HL-60 (cell line): ENCODE measurements around the gene LIN37.

Source experiments
- DNase-seq, 2 experiments: peaks; one replicate each; pipeline ENCODE4 v3.0.0-alpha.2; 2010 to 2020; ENCODE audit warnings: low read depth in 1 of 2, low spot score in 1 of 2
- H3K27ac ChIP-seq: fragments of 250-450 bp; sonication (Bioruptor Pico); replicated peaks from 2 replicates; pipeline ENCODE4 v1.5.1; 2020; ENCODE audit warnings: mild to moderate bottlenecking, moderate library complexity
- H3K27me3 ChIP-seq: fragments of 250-450 bp; sonication (Bioruptor Pico); 2 replicates; pipeline ENCODE4 v1.5.1; 2021; ENCODE audit warnings: mild to moderate bottlenecking, moderate library complexity; ENCODE audit not compliant: insufficient read depth, poor library complexity, severe bottlenecking
- H3K4me3 ChIP-seq: replicated peaks from 2 replicates; pipeline ENCODE4 v1.5.1; 2011; ENCODE audit warnings: mild to moderate bottlenecking, control low read depth, low read length; ENCODE audit not compliant: insufficient read depth
- GABPA ChIP-seq: IDR thresholded peaks from 2 replicates; pipeline ENCODE4 v1.6.1; 2012; ENCODE audit warnings: low read depth
- POLR2AphosphoS5 ChIP-seq: IDR thresholded peaks from 2 replicates; pipeline ENCODE4 v1.6.1; 2012; ENCODE audit warnings: low read depth
- SPI1 ChIP-seq: IDR thresholded peaks from 2 replicates; pipeline ENCODE4 v1.6.1; 2012; ENCODE audit warnings: low read depth, mild to moderate bottlenecking, borderline replicate concordance
- TF ChIP-seq, protein P1 (sequence below): IDR thresholded peaks from one replicate; pipeline ENCODE4 v1.5.1; 2011; ENCODE audit warnings: low read length, control low read depth, inconsistent platforms; ENCODE audit not compliant: insufficient read depth
- TF ChIP-seq, protein P2 (sequence below): IDR thresholded peaks from 2 replicates; pipeline ENCODE4 v1.6.1; 2012; ENCODE audit warnings: low read depth; ENCODE audit not compliant: insufficient replicate concordance

The LIN37 gene

DNA sequence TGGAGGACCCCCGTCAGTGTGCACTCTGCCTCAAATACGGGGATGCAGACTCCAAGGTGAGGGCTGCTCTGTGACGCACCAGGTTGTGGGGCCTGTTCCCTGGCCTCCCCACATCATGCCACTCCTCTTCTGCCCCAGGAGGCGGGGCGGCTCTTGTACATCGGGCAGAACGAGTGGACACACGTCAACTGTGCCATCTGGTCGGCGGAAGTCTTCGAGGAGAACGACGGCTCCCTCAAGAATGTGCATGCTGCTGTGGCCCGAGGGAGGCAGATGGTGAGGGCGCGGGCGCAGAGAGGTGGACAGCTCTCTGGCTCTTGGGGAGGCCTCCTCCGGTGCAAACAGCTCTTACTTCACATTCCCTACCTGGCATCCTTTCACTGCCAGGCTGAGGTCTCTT is 19.4 kb upstream of the LIN37 start:
- Histone ChIP-seq H3K4me3 (no peak overlapping the region), H3K27ac (no peak overlapping the region), H3K27me3 (no peaks in the 10 kb centered on the region)
- TF ChIP-seq, protein P1, sequence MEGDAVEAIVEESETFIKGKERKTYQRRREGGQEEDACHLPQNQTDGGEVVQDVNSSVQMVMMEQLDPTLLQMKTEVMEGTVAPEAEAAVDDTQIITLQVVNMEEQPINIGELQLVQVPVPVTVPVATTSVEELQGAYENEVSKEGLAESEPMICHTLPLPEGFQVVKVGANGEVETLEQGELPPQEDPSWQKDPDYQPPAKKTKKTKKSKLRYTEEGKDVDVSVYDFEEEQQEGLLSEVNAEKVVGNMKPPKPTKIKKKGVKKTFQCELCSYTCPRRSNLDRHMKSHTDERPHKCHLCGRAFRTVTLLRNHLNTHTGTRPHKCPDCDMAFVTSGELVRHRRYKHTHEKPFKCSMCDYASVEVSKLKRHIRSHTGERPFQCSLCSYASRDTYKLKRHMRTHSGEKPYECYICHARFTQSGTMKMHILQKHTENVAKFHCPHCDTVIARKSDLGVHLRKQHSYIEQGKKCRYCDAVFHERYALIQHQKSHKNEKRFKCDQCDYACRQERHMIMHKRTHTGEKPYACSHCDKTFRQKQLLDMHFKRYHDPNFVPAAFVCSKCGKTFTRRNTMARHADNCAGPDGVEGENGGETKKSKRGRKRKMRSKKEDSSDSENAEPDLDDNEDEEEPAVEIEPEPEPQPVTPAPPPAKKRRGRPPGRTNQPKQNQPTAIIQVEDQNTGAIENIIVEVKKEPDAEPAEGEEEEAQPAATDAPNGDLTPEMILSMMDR = no peak
- TF ChIP-seq GABPA (no peak), POLR2AphosphoS5 (no peak), SPI1 (no peak)
- TF ChIP-seq, protein P2, sequence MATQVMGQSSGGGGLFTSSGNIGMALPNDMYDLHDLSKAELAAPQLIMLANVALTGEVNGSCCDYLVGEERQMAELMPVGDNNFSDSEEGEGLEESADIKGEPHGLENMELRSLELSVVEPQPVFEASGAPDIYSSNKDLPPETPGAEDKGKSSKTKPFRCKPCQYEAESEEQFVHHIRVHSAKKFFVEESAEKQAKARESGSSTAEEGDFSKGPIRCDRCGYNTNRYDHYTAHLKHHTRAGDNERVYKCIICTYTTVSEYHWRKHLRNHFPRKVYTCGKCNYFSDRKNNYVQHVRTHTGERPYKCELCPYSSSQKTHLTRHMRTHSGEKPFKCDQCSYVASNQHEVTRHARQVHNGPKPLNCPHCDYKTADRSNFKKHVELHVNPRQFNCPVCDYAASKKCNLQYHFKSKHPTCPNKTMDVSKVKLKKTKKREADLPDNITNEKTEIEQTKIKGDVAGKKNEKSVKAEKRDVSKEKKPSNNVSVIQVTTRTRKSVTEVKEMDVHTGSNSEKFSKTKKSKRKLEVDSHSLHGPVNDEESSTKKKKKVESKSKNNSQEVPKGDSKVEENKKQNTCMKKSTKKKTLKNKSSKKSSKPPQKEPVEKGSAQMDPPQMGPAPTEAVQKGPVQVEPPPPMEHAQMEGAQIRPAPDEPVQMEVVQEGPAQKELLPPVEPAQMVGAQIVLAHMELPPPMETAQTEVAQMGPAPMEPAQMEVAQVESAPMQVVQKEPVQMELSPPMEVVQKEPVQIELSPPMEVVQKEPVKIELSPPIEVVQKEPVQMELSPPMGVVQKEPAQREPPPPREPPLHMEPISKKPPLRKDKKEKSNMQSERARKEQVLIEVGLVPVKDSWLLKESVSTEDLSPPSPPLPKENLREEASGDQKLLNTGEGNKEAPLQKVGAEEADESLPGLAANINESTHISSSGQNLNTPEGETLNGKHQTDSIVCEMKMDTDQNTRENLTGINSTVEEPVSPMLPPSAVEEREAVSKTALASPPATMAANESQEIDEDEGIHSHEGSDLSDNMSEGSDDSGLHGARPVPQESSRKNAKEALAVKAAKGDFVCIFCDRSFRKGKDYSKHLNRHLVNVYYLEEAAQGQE = no peak
- DNase-seq = no peak

GRCh38 chr19:35729763-35730162 is 18.6 kb upstream of the LIN37 start:
- TF ChIP-seq, protein P1 = no peak
- TF ChIP-seq POLR2AphosphoS5 = no peak
- TF ChIP-seq, protein P2 = no peak
- TF ChIP-seq SPI1 = no peak
- no peak for TF ChIP-seq GABPA
- DNase-seq = no peak
- no peaks in the 10 kb centered on the region for H3K27me3 ChIP-seq
- H3K4me3 ChIP-seq = no peak overlapping the region
- H3K27ac ChIP-seq = no peak overlapping the region

DNA sequence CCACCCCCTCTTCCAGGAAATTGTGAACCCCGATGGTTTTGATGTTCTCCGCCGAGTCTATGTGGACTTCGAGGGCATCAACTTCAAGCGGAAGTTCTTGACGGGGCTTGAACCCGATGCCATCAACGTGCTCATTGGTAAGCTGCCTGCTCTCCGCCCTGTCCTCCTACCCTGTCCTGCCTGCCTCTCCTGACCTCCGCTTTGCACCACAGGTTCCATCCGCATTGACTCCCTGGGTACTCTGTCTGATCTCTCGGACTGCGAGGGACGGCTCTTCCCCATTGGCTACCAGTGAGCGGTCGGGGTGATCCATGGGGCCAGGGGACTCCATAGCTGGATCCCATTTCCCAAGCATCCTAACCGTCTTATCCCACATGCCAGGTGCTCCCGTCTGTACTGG is 18.1 kb upstream of the LIN37 start:
- no peak for DNase-seq
- Histone ChIP-seq H3K27ac (no peak overlapping the region), H3K4me3 (no peak overlapping the region), H3K27me3 (no peaks in the 10 kb centered on the region)
- no peak for TF ChIP-seq SPI1
- TF ChIP-seq, protein P1 = no peak
- TF ChIP-seq GABPA = no peak
- TF ChIP-seq, protein P2 = no peak
- TF ChIP-seq POLR2AphosphoS5 = no peak
